SH-SY5Y (cell line): ENCODE results near the gene ARFGAP1.

Experiments
- GATA2 ChIP-seq: IDR thresholded peaks from 2 replicates; pipeline ENCODE4 v1.6.1; 2011; ENCODE audit warnings: mild to moderate bottlenecking, low read depth, low read length
- GATA3 ChIP-seq: IDR thresholded peaks from 2 replicates; pipeline ENCODE4 v1.6.1; 2011; ENCODE audit warnings: low read depth, mild to moderate bottlenecking, low read length, moderate library complexity

The ARFGAP1 gene

GRCh38 chr20:63285636-63286615, 13.3 kb downstream of the ARFGAP1 start:
- TF ChIP-seq GATA3 = no peak
- no peak for TF ChIP-seq GATA2

GRCh38 chr20:63286781-63287696, 14.4 kb downstream of the ARFGAP1 start:
- TF ChIP-seq GATA3 (no peak), GATA2 (no peak)

- TF ChIP-seq GATA2 (no peak), GATA3 (no peak)
Observed at GRCh38 chr20:63287697-63288580, 15.3 kb downstream of the ARFGAP1 start.

- TF ChIP-seq GATA2 (no peak), GATA3 (no peak)
Observed at GRCh38 chr20:63288581-63289251, 16.1 kb downstream of the ARFGAP1 start.

GRCh38 chr20:63289311-63290135, 16.9 kb downstream of the ARFGAP1 start:
- TF ChIP-seq GATA2 (no peak), GATA3 (no peak)

GRCh38 chr20:63290136-63290676, 17.6 kb downstream of the ARFGAP1 start:
- TF ChIP-seq GATA3 = no peak
- no peak for TF ChIP-seq GATA2

GRCh38 chr20:63290677-63291472, 18.3 kb downstream of the ARFGAP1 start:
- TF ChIP-seq GATA2 = no peak
- no peak for TF ChIP-seq GATA3

GRCh38 chr20:63291811-63292210, 19.2 kb downstream of the ARFGAP1 start:
- no peak for TF ChIP-seq GATA2
- TF ChIP-seq GATA3 = no peak

- no peak for TF ChIP-seq GATA2
- no peak for TF ChIP-seq GATA3
Observed at GRCh38 chr20:63292292-63292701, 19.7 kb downstream of the ARFGAP1 start.

- TF ChIP-seq GATA2 (no peak), GATA3 (no peak)
Observed at GRCh38 chr20:63292904-63293303, 20.3 kb downstream of the ARFGAP1 start, which contains the start of gene COL20A1. TSS of gene COL20A1 (plus strand) at chr20:63293186. CDS start at chr20:63295108, 1,922 bp downstream.

GRCh38 chr20:63293456-63293855, 20.8 kb downstream of the ARFGAP1 start:
- no peak for TF ChIP-seq GATA3
